GM23338 (cell line): ENCODE results near the gene MYLK3. TPM values are rescaled to one million over a fixed set of nuclear protein-coding genes. Genes with fewer than 3 reads are reported as not detected.

Experiments used
- ATAC-seq: fragments of 200-7000 bp; cut with Tn5 transposase; 3 replicates; pipeline ENCODE4 v1.9.1; 2020
- DNase-seq: peaks from one replicate; pipeline ENCODE4 v3.0.0-alpha.2; 2015; ENCODE audit warnings: low spot score
- H2AFZ ChIP-seq: fragments of 200-600 bp; sonication (generic); 2 replicates; pipeline ENCODE4 v1.8.0; 2016; ENCODE audit warnings: antibody characterized with exemption, mild to moderate bottlenecking, moderate library complexity
- H3F3A ChIP-seq: fragments of 200-600 bp; sonication (generic); replicated peaks from 2 replicates; pipeline ENCODE4 v1.8.0; 2017; ENCODE audit warnings: antibody characterized with exemption, mixed run types, low read depth
- H3K27ac ChIP-seq: fragments of 200-600 bp; sonication (generic); 2 replicates; pipeline ENCODE4 v1.6.1; 2016; ENCODE audit warnings: low read depth
- H3K27me3 ChIP-seq: fragments of 200-600 bp; sonication (generic); 2 replicates; pipeline ENCODE4 v1.8.0; 2016; ENCODE audit warnings: mild to moderate bottlenecking, mixed run types, moderate library complexity; ENCODE audit not compliant: insufficient read depth
- H3K36me3 ChIP-seq: fragments of 200-600 bp; sonication (generic); 2 replicates; pipeline ENCODE4 v1.8.0; 2016; ENCODE audit warnings: mild to moderate bottlenecking; ENCODE audit not compliant: insufficient read depth
- H3K4me1 ChIP-seq: fragments of 200-600 bp; sonication (generic); 2 replicates; pipeline ENCODE4 v1.8.0; 2016; ENCODE audit warnings: mild to moderate bottlenecking, moderate library complexity; ENCODE audit not compliant: insufficient read depth
- H3K4me2 ChIP-seq: fragments of 200-600 bp; sonication (generic); 2 replicates; pipeline ENCODE4 v1.7.1; 2017; ENCODE audit warnings: mixed run types
- H3K4me3 ChIP-seq: fragments of 200-600 bp; sonication (generic); 2 replicates; pipeline ENCODE4 v1.6.1; 2016; ENCODE audit warnings: mixed run types
- H3K79me2 ChIP-seq: fragments of 200-600 bp; sonication (generic); replicated peaks from 2 replicates; pipeline ENCODE4 v1.8.0; 2017; ENCODE audit warnings: mild to moderate bottlenecking; ENCODE audit not compliant: insufficient read depth
- H3K9me2 ChIP-seq: fragments of 200-600 bp; sonication (generic); 2 replicates; pipeline ENCODE4 v1.8.0; 2017; ENCODE audit not compliant: insufficient read depth
- H4K20me1 ChIP-seq: fragments of 200-600 bp; sonication (generic); replicated peaks from 2 replicates; pipeline ENCODE4 v1.8.0; 2017; ENCODE audit warnings: mild to moderate bottlenecking; ENCODE audit not compliant: insufficient read depth
- H3K27ac Mint-ChIP-seq: 2 replicates; pipeline ENCODE4 v1.8.0; 2020; ENCODE audit warnings: inconsistent platforms, mild to moderate bottlenecking, moderate library complexity, mixed read lengths
- H3K27me3 Mint-ChIP-seq: 3 replicates; pipeline ENCODE4 v1.8.0; 2022; ENCODE audit warnings: low read depth, mild to moderate bottlenecking, moderate library complexity, mixed read lengths, inconsistent platforms; ENCODE audit not compliant: insufficient read depth, poor library complexity
- H3K36me3 Mint-ChIP-seq: 3 replicates; pipeline ENCODE4 v1.8.0; 2021; ENCODE audit warnings: low read depth, mild to moderate bottlenecking, inconsistent platforms, moderate library complexity, mixed read lengths
- H3K4me1 Mint-ChIP-seq: 3 replicates; pipeline ENCODE4 v1.8.0; 2020; ENCODE audit warnings: mild to moderate bottlenecking, inconsistent platforms, mixed read lengths
- H3K4me3 Mint-ChIP-seq: 3 replicates; pipeline ENCODE4 v1.8.0; 2021; ENCODE audit warnings: moderate library complexity, mild to moderate bottlenecking, inconsistent platforms, mixed read lengths
- H3K9me3 Mint-ChIP-seq: 3 replicates; pipeline ENCODE4 v1.8.0; 2020; ENCODE audit warnings: moderate library complexity, mild to moderate bottlenecking, inconsistent platforms, mixed read lengths
- CREB1 ChIP-seq: fragments of 250-450 bp; sonication (Bioruptor Pico); IDR thresholded peaks from 2 replicates; pipeline ENCODE4 v1.5.0; 2020; ENCODE audit warnings: low read depth, mild to moderate bottlenecking, moderate library complexity
- EZH2 ChIP-seq: fragments of 200-600 bp; sonication (generic); IDR thresholded peaks from one replicate; pipeline ENCODE4 v1.8.0; 2017; ENCODE audit warnings: antibody characterized with exemption, mild to moderate bottlenecking, low read depth; ENCODE audit not compliant: unreplicated experiment
- EZH2phosphoT487 ChIP-seq: fragments of 200-600 bp; sonication (generic); IDR thresholded peaks from one replicate; pipeline ENCODE4 v1.8.1; 2018; ENCODE audit warnings: antibody characterized with exemption; ENCODE audit not compliant: unreplicated experiment
- JUNB ChIP-seq: IDR thresholded peaks from one replicate; pipeline ENCODE4 v1.6.1; 2016; ENCODE audit warnings: antibody characterized with exemption; ENCODE audit not compliant: unreplicated experiment
- NANOG ChIP-seq: IDR thresholded peaks from 2 replicates; pipeline ENCODE4 v1.6.1; 2016; ENCODE audit warnings: antibody characterized with exemption, borderline replicate concordance
- POLR2AphosphoS5 ChIP-seq: IDR thresholded peaks from 2 replicates; pipeline ENCODE4 v1.6.1; 2016; ENCODE audit warnings: antibody characterized with exemption, low read depth
- STAT1 ChIP-seq: IDR thresholded peaks from one replicate; pipeline ENCODE4 v1.6.1; 2016; ENCODE audit warnings: antibody characterized with exemption; ENCODE audit not compliant: unreplicated experiment
- ZNF114 ChIP-seq: fragments of 250-450 bp; sonication (Bioruptor Pico); IDR thresholded peaks from 2 replicates; pipeline ENCODE4 v1.5.0; 2020; ENCODE audit warnings: mild to moderate bottlenecking, moderate library complexity
- ZNF331 ChIP-seq: fragments of 250-450 bp; sonication (Bioruptor Pico); IDR thresholded peaks from 2 replicates; pipeline ENCODE4 v1.5.0; 2020; ENCODE audit warnings: low read depth, mild to moderate bottlenecking, moderate library complexity
- polyA plus RNA-seq: library from polyadenylated mRNA; unstranded; fragments of >200 nt; fragmentation: Nextera tagmentation; extraction: Ambion mirVana; gene quantifications from 2 replicates; pipeline ENCODE4 v1.2.1, GENCODE V29; 2016
- total RNA-seq: library from RNA; depleted of rRNA; stranded (reverse); fragments of >200 nt; shearing (Covaris generic); gene quantifications from 2 replicates; pipeline ENCODE4 v1.2.3, GENCODE V29; 2014
- TF ChIP-seq, protein P1 (sequence below): IDR thresholded peaks from one replicate; pipeline ENCODE4 v1.6.1; 2018; ENCODE audit warnings: antibody characterized with exemption; ENCODE audit not compliant: unreplicated experiment
- TF ChIP-seq, protein P2 (sequence below): IDR thresholded peaks from 2 replicates; pipeline ENCODE4 v1.6.1; 2016; ENCODE audit warnings: antibody characterized with exemption

The MYLK3 gene
- total and polyA plus RNA-seq, 2 experiments from 2014 or later, result 0.18 to 0.63 TPM

GRCh38 chr16:46688101-46688653, 60.0 kb downstream of the MYLK3 start:
- peak overlapping the region; percentile 85 for H3K4me2 ChIP-seq
- H3K36me3 ChIP-seq, result peaks cover 13% of the 10 kb centered on the region
- peak overlapping the region; percentile 87 for H3K4me3 ChIP-seq
- ATAC-seq (no peak), DNase-seq (no peak)
- H4K20me1 ChIP-seq, result peaks cover 56% of the 10 kb centered on the region
- no peaks in the 10 kb centered on the region for H3K9me3 Mint-ChIP-seq
- H3K36me3 Mint-ChIP-seq, result no peaks in the 10 kb centered on the region; the same call in none of the 3 replicates
- H3K4me1 Mint-ChIP-seq, result peaks cover 34% of the 10 kb centered on the region
- H3K9me2 ChIP-seq, result no peaks in the 10 kb centered on the region
- no peaks in the 10 kb centered on the region for H3K27me3 ChIP-seq
- H3K79me2 ChIP-seq, result peaks cover 83% of the 10 kb centered on the region
- peak overlapping the region; percentile 65; the same call in 1 of the 2 replicates for H3K27ac ChIP-seq
- H3K27ac Mint-ChIP-seq, result no peak overlapping the region
- no peak overlapping the region for H2AFZ ChIP-seq
- H3K4me1 ChIP-seq, result peaks cover 36% of the 10 kb centered on the region
- no peaks in the 10 kb centered on the region for H3F3A ChIP-seq
- no peak overlapping the region for H3K4me3 Mint-ChIP-seq
- TF ChIP-seq, protein P1, sequence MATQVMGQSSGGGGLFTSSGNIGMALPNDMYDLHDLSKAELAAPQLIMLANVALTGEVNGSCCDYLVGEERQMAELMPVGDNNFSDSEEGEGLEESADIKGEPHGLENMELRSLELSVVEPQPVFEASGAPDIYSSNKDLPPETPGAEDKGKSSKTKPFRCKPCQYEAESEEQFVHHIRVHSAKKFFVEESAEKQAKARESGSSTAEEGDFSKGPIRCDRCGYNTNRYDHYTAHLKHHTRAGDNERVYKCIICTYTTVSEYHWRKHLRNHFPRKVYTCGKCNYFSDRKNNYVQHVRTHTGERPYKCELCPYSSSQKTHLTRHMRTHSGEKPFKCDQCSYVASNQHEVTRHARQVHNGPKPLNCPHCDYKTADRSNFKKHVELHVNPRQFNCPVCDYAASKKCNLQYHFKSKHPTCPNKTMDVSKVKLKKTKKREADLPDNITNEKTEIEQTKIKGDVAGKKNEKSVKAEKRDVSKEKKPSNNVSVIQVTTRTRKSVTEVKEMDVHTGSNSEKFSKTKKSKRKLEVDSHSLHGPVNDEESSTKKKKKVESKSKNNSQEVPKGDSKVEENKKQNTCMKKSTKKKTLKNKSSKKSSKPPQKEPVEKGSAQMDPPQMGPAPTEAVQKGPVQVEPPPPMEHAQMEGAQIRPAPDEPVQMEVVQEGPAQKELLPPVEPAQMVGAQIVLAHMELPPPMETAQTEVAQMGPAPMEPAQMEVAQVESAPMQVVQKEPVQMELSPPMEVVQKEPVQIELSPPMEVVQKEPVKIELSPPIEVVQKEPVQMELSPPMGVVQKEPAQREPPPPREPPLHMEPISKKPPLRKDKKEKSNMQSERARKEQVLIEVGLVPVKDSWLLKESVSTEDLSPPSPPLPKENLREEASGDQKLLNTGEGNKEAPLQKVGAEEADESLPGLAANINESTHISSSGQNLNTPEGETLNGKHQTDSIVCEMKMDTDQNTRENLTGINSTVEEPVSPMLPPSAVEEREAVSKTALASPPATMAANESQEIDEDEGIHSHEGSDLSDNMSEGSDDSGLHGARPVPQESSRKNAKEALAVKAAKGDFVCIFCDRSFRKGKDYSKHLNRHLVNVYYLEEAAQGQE, result no peak
- TF ChIP-seq CREB1 (CRISPR knock-in tag), result no peak
- TF ChIP-seq, protein P2, sequence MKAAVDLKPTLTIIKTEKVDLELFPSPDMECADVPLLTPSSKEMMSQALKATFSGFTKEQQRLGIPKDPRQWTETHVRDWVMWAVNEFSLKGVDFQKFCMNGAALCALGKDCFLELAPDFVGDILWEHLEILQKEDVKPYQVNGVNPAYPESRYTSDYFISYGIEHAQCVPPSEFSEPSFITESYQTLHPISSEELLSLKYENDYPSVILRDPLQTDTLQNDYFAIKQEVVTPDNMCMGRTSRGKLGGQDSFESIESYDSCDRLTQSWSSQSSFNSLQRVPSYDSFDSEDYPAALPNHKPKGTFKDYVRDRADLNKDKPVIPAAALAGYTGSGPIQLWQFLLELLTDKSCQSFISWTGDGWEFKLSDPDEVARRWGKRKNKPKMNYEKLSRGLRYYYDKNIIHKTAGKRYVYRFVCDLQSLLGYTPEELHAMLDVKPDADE, result no peak
- peaks cover 2% of the 10 kb centered on the region for H3K27me3 Mint-ChIP-seq

GRCh38 chr16:46687486-46687885, 60.7 kb downstream of the MYLK3 start:
- Histone ChIP-seq H3F3A (no peaks in the 10 kb centered on the region), H3K36me3 (peaks cover 8% of the 10 kb centered on the region; the same call in 1 of the 2 replicates), H2AFZ (no peak overlapping the region), H4K20me1 (peaks cover 57% of the 10 kb centered on the region), H3K4me2 (peak overlapping the region; percentile 85), H3K79me2 (peaks cover 88% of the 10 kb centered on the region), H3K27me3 (no peaks in the 10 kb centered on the region), H3K4me1 (peaks cover 36% of the 10 kb centered on the region), H3K27ac (0 out of 2 replicates have a peak overlapping the region, but pooled peaks have one; percentile 65), H3K4me3 (peak overlapping the region; percentile 87), H3K9me2 (no peaks in the 10 kb centered on the region)
- Mint-ChIP-seq H3K9me3 (no peaks in the 10 kb centered on the region), H3K4me3 (no peak overlapping the region), H3K4me1 (peaks cover 34% of the 10 kb centered on the region), H3K36me3 (no peaks in the 10 kb centered on the region; the same call in none of the 3 replicates), H3K27ac (no peak overlapping the region), H3K27me3 (peaks cover 2% of the 10 kb centered on the region)
- DNase-seq, result no peak
- no peak for ATAC-seq
- TF ChIP-seq EZH2, result no peak
- TF ChIP-seq EZH2phosphoT487, result no peak
- no peak for TF ChIP-seq JUNB
- no peak for TF ChIP-seq POLR2AphosphoS5
- TF ChIP-seq ZNF114 (CRISPR knock-in tag), result no peak
- TF ChIP-seq STAT1, result no peak
- TF ChIP-seq, protein P2, result no peak
- TF ChIP-seq CREB1 (CRISPR knock-in tag), result no peak
- TF ChIP-seq ZNF331 (CRISPR knock-in tag), result no peak
- no peak for TF ChIP-seq NANOG
- TF ChIP-seq, protein P1, result no peak
